GM21528 (cell line): Measurements from ENCODE around the gene PIN1.

Experiments used
- ATAC-seq: cut with Tn5 transposase; IDR thresholded peaks from one replicate; pipeline ENCODE4 v1.9.1; 2021; ENCODE audit warnings: mild to moderate bottlenecking, moderate library complexity; ENCODE audit not compliant: unreplicated experiment, low FRiP score

Gene PIN1

GRCh38 chr19:9878511-9879196 is 43.5 kb downstream of the PIN1 start:
- no peak for ATAC-seq

DNA sequence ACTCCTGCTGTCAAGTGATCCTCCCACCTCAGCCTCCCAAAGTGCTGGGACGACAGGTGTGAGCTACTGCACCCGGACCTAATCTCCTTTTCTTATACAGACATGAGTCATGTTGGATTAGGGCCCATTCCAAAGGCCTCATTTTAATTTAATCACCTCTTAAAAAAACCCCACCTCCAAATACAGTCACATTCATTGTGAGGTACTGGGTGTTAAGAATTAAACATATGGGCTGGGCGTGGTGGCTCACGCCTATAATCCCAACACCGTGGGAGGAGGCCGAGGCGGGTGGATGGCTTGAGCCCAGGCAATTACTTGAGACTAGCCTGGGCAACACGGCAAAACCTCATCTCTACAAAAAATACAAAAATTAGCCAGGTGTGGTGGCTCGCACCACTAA is 46.6 kb downstream of the PIN1 start:
- ATAC-seq: no peak

- no peak for ATAC-seq
These were observed 48.2 kb downstream of the PIN1 start for GRCh38 chr19:9883231-9883758.

DNA sequence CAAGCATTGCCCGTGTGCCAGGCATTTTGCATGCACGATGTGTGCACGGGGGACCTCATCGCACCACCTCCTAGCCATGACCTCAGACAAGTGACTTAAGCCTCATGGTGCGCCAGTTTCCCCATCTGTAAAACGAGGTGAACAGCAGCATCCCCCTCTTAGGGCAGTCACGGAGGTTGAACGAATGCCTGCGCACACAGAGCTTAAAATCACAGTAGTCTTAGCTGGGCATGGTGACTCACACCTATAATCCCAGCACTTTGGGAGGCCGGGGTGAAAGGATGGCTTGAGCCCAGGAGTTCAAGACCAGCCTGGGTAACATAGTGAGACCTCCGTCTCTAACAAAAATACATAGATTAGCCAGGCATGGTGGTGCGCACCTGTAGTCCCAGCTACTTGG is 48.6 kb downstream of the PIN1 start:
- ATAC-seq: no peak

DNA sequence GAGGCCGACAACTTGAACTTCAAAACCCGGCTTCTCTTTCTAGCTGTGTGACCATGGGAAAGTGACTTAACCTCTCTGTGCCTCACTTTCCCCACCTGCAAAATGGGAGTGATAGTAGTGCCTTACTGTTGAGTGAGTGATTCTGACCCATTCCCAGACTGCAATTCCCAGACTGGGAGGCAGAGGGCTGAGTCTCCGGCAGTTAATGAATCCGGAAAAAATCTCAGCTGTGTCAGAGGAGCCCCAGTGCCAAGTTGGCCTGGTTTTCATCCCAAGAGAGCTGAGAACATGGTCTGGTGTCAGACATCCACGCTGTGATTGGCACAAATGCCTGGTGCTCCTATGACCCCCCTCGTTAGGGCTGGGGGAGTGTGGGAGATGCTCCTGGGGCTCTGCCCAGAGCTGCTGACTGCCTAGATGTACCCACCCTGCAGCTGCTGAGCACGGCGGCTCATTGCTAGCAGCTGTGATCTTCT is 50.0 kb downstream of the PIN1 start:
- no peak for ATAC-seq

GRCh38 chr19:9891609-9892373 is 56.7 kb downstream of the PIN1 start:
- no peak for ATAC-seq
